Kidney (tissue), 14 donors: Measurements from ENCODE around the gene IDH3B. TPM values are rescaled to one million over a fixed set of nuclear protein-coding genes. Genes with fewer than 3 reads are reported as not detected.

ENCODE experiments used
- DNase-seq, 5 donors: peaks; one replicate each; pipeline ENCODE4 v3.0.0-alpha.2; 2013 to 2020
- FAIRE-seq: peaks from 2 replicates; lab custom pipeline; 2012; peaks lifted over from hg19 to GRCh38; lab: Jason Lieb, UNC
- H3K27ac ChIP-seq, 2 donors: one replicate each; pipeline ENCODE4 v1.7.0; 2013; ENCODE audit warnings: low read depth in 2 of 2, low read length in 2 of 2, inconsistent platforms in 1 of 2
- H3K27me3 ChIP-seq: one replicate; pipeline ENCODE4 v1.7.1; 2013; ENCODE audit warnings: low read length, inconsistent platforms; ENCODE audit not compliant: control insufficient read depth, insufficient read depth
- H3K36me3 ChIP-seq, 3 donors: one replicate each; pipeline versions ENCODE4 v1.7.0 to v1.7.1; 2013; ENCODE audit warnings: low read length in 3 of 3, control low read depth in 1 of 3, inconsistent platforms in 1 of 3; ENCODE audit not compliant: insufficient read depth in 3 of 3, control insufficient read depth in 2 of 3
- H3K4me1 ChIP-seq, 3 donors: one replicate each; pipeline versions ENCODE4 v1.7.0 to v1.7.1; 2013; ENCODE audit warnings: low read length in 3 of 3, inconsistent platforms in 1 of 3, low read depth in 1 of 3; ENCODE audit not compliant: control insufficient read depth in 2 of 3, insufficient read depth in 2 of 3
- H3K4me3 ChIP-seq, 3 donors: one replicate each; pipeline versions ENCODE4 v1.7.0 to v1.8.1; 2013; ENCODE audit warnings: low read length in 3 of 3, control low read depth in 1 of 3, inconsistent platforms in 1 of 3
- H3K9ac ChIP-seq, 3 donors: one replicate each; pipeline versions ENCODE4 v1.7.0 to v1.7.1; 2013; ENCODE audit warnings: low read length in 3 of 3, control low read depth in 1 of 3, inconsistent platforms in 1 of 3
- H3K9me3 ChIP-seq, 3 donors: one replicate each; pipeline versions ENCODE4 v1.7.0 to v1.7.1; 2013; ENCODE audit warnings: low read length in 3 of 3, control low read depth in 1 of 3, inconsistent platforms in 1 of 3; ENCODE audit not compliant: control insufficient read depth in 2 of 3, insufficient read depth in 1 of 3
- CTCF ChIP-seq: IDR thresholded peaks from 3 replicates; pipeline ENCODE4 v1.5.1; 2012; ENCODE audit warnings: mild to moderate bottlenecking, moderate library complexity, borderline replicate concordance; ENCODE audit not compliant: insufficient read depth; ENCODE audit errors: extremely low read depth
- intact Hi-C: fragments of 100-400 bp; cut with DNase I; formaldehyde crosslinking; loops from one replicate; pipeline ENCODE4 v1.11.1; 2022
- polyA plus RNA-seq: library from polyadenylated mRNA; stranded (reverse); fragments of 350-450 nt; fragmentation: Illumina TruSeq; extraction: RNeasy Lipid Tissue Mini Kit (QIAGEN cat#74804); gene quantifications from one replicate; pipeline ENCODE4 v1.2.3, GENCODE V29; 2014; ENCODE audit warnings: low read depth, low replicate concordance; ENCODE audit not compliant: insufficient read depth
- total RNA-seq: library from RNA; stranded (reverse); fragmentation: NEBNext Ultra II Directional; extraction: Animal tissue kit (Norgen Biotek cat#: 25700); gene quantifications from one replicate; pipeline ENCODE4 v1.2.1, GENCODE V29; 2021
- donor health status: control.
- donor health status: control.
- donor health status: control.
- donor health status: control.
- donor health status: control.
- donor health status: DM: yes; HTN: yes; CAD: no.
- donor health status: Normal renal cell carcinoma (clear cell type).

IDH3B gene
- total and polyA plus RNA-seq, 2 donors from 2014 or later: 77.3 to 134 TPM

GRCh38 chr20:2699775-2700413, 35.9 kb upstream of the IDH3B start:
- intact Hi-C loops: no loop called here
- TF ChIP-seq CTCF: no peak
- H3K4me3 ChIP-seq: no peak overlapping the region
- H3K27me3 ChIP-seq: peaks cover 6% of the 10 kb centered on the region
- H3K9me3 ChIP-seq: no peaks in the 10 kb centered on the region
- no peak overlapping the region for H3K9ac ChIP-seq
- no peaks in the 10 kb centered on the region for H3K4me1 ChIP-seq
- DNase-seq: no peak
- no peaks in the 10 kb centered on the region for H3K36me3 ChIP-seq
- no peak overlapping the region for H3K27ac ChIP-seq
- FAIRE-seq: no peak

GRCh38 chr20:2698912-2699311, 34.9 kb upstream of the IDH3B start:
- H3K36me3 ChIP-seq: no peaks in the 10 kb centered on the region
- no peaks in the 10 kb centered on the region for H3K4me1 ChIP-seq
- no peak overlapping the region for H3K27ac ChIP-seq
- H3K27me3 ChIP-seq: peaks cover 8% of the 10 kb centered on the region
- no peaks in the 10 kb centered on the region for H3K9me3 ChIP-seq
- DNase-seq: no peak
- FAIRE-seq: no peak
- no peak overlapping the region for H3K4me3 ChIP-seq
- intact Hi-C loops: no loop called here
- TF ChIP-seq CTCF: no peak
- H3K9ac ChIP-seq: no peak overlapping the region

GRCh38 chr20:2698186-2698817, 34.3 kb upstream of the IDH3B start:
- intact Hi-C loops: no loop called here
- no peaks in the 10 kb centered on the region for H3K9me3 ChIP-seq
- H3K27ac ChIP-seq: no peak overlapping the region
- no peaks in the 10 kb centered on the region for H3K36me3 ChIP-seq
- no peak overlapping the region for H3K4me3 ChIP-seq
- FAIRE-seq (no peak), DNase-seq (peak in 1 of 5 donors; percentile 33)
- no peaks in the 10 kb centered on the region for H3K4me1 ChIP-seq
- TF ChIP-seq CTCF: no peak
- H3K27me3 ChIP-seq: peaks cover 8% of the 10 kb centered on the region
- no peak overlapping the region for H3K9ac ChIP-seq

- no peaks in the 10 kb centered on the region for H3K36me3 ChIP-seq
- intact Hi-C loops: no loop called here
- no peak overlapping the region for H3K4me3 ChIP-seq
- peaks cover 8% of the 10 kb centered on the region for H3K27me3 ChIP-seq
- DNase-seq: peak in 4 of 5 donors; percentile 17 to 68 (median 38)
- no peaks in the 10 kb centered on the region for H3K4me1 ChIP-seq
- no peaks in the 10 kb centered on the region for H3K9me3 ChIP-seq
- no peak overlapping the region for H3K9ac ChIP-seq
- no peak for TF ChIP-seq CTCF
- no peak for FAIRE-seq
- no peak overlapping the region for H3K27ac ChIP-seq
Observed at GRCh38 chr20:2697768-2698167, 33.8 kb upstream of the IDH3B start.
